Ectodermal cell (in vitro differentiated cells): ENCODE measurements around the gene RTCB.
A peak's percentile ranks its signal among the peaks of the same experiment; 100 is the strongest.

Experiments
- H3K27ac ChIP-seq: 2 replicates; pipeline ENCODE4 v1.7.0; 2013; ENCODE audit warnings: mild to moderate bottlenecking, low read depth, low read length; ENCODE audit not compliant: insufficient read depth, poor library complexity, severe bottlenecking
- H3K27me3 ChIP-seq: 2 replicates; pipeline ENCODE4 v1.7.0; 2013; ENCODE audit warnings: mild to moderate bottlenecking, low read length; ENCODE audit not compliant: insufficient read depth, control insufficient read depth, poor library complexity, severe bottlenecking
- H3K36me3 ChIP-seq: one replicate; pipeline ENCODE4 v1.7.0; 2013; ENCODE audit warnings: low read length; ENCODE audit not compliant: control insufficient read depth, insufficient read depth
- H3K4me1 ChIP-seq: one replicate; pipeline ENCODE4 v1.7.0; 2013; ENCODE audit warnings: low read length; ENCODE audit not compliant: control insufficient read depth, insufficient read depth
- H3K4me3 ChIP-seq: 2 replicates; pipeline ENCODE4 v1.7.0; 2013; ENCODE audit warnings: low read depth, low read length, control low read depth; ENCODE audit not compliant: insufficient read depth
- H3K9me3 ChIP-seq: 2 replicates; pipeline ENCODE4 v1.7.0; 2013; ENCODE audit warnings: mild to moderate bottlenecking, low read length, moderate library complexity; ENCODE audit not compliant: control insufficient read depth
- WGBS, 2 experiments: methylation state at CpG; one replicate each; pipeline ENCODE4 v1.1.7; 2013; ENCODE audit warnings: missing lambda C conversion rate in 2 of 2; 5-methylcytosine and 5-hydroxymethylcytosine counted together

The RTCB gene

GRCh38 chr22:32417906-32418305, 5.9 kb upstream of the RTCB start:
- 78 to 83% methylated on average over 4 of the region's 4 CpGs for WGBS, 2 experiments
- Histone ChIP-seq H3K27ac (no peak overlapping the region), H3K9me3 (no peaks in the 10 kb centered on the region), H3K36me3 (no peaks in the 10 kb centered on the region), H3K4me1 (no peaks in the 10 kb centered on the region), H3K4me3 (no peak overlapping the region), H3K27me3 (peaks cover 29% of the 10 kb centered on the region)

GRCh38 chr22:32416556-32417085, 4.6 kb upstream of the RTCB start:
- Histone ChIP-seq H3K9me3 (no peaks in the 10 kb centered on the region), H3K4me3 (no peak overlapping the region), H3K4me1 (no peaks in the 10 kb centered on the region), H3K36me3 (no peaks in the 10 kb centered on the region), H3K27me3 (peaks cover 18% of the 10 kb centered on the region), H3K27ac (no peak overlapping the region)
- WGBS, 2 experiments, result 87 to 92% methylated on average over 9 of the region's 9 CpGs

- Histone ChIP-seq H3K4me1 (peaks cover 5% of the 10 kb centered on the region), H3K9me3 (no peaks in the 10 kb centered on the region), H3K27me3 (peaks cover 4% of the 10 kb centered on the region), H3K27ac (no peak overlapping the region), H3K4me3 (no peak overlapping the region), H3K36me3 (no peaks in the 10 kb centered on the region)
- WGBS, 2 experiments, result 82 to 88% methylated on average over 7 of the region's 7 CpGs
Observed at GRCh38 chr22:32414191-32414590, 2.1 kb upstream of the RTCB start.

- 83 to 94% methylated on average over 2 of the region's 2 CpGs for WGBS, 2 experiments
- H3K27me3 ChIP-seq, result peaks cover 3% of the 10 kb centered on the region
- no peaks in the 10 kb centered on the region for H3K36me3 ChIP-seq
- no peak overlapping the region for H3K4me3 ChIP-seq
- H3K9me3 ChIP-seq, result no peaks in the 10 kb centered on the region
- H3K4me1 ChIP-seq, result peaks cover 5% of the 10 kb centered on the region
- no peak overlapping the region for H3K27ac ChIP-seq
Observed at GRCh38 chr22:32413719-32414118, 1.7 kb upstream of the RTCB start.

- Histone ChIP-seq H3K27ac (no peak overlapping the region), H3K27me3 (no peaks in the 10 kb centered on the region), H3K36me3 (peaks cover 16% of the 10 kb centered on the region), H3K4me3 (peak overlapping the region; percentile 96), H3K9me3 (no peaks in the 10 kb centered on the region), H3K4me1 (peaks cover 5% of the 10 kb centered on the region)
- 2 to 4% methylated on average over 12 of the region's 12 CpGs for WGBS, 2 experiments
Observed at GRCh38 chr22:32411402-32411801, 645 bp downstream of the RTCB start.

DNA sequence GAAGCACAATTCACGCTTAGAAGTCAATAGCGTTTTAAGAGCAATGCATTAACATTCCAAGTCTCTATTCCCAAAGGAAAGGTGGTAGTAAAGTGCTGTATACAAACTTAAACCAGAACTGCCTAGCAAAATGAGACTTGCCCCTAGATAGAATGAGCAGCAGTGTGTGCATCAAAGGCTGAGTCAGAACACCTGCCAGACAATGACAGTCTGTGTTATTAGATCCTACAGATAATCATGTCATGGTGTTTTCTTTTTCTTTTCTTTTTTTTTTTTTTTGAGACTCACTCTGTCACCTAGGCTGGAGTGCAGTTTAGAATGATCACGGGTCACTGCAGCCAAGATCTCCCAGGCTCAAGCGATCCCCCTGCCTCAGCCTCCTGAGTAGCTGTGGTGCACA, 1.6 kb downstream of the RTCB start:
- Histone ChIP-seq H3K9me3 (no peaks in the 10 kb centered on the region), H3K27me3 (no peaks in the 10 kb centered on the region), H3K4me3 (peak overlapping the region; percentile 96), H3K36me3 (peaks cover 19% of the 10 kb centered on the region), H3K27ac (no peak overlapping the region), H3K4me1 (peaks cover 5% of the 10 kb centered on the region)
- 84 to 95% methylated on average over 2 to 4 of the region's 4 CpGs for WGBS, 2 experiments

GRCh38 chr22:32409977-32410376, 2.1 kb downstream of the RTCB start:
- no peaks in the 10 kb centered on the region for H3K27me3 ChIP-seq
- H3K36me3 ChIP-seq, result peaks cover 19% of the 10 kb centered on the region
- no peaks in the 10 kb centered on the region for H3K9me3 ChIP-seq
- peaks cover 5% of the 10 kb centered on the region for H3K4me1 ChIP-seq
- H3K27ac ChIP-seq, result no peak overlapping the region
- 98 to 99% methylated on average over 9 of the region's 9 CpGs for WGBS, 2 experiments
- H3K4me3 ChIP-seq, result no peak overlapping the region

DNA sequence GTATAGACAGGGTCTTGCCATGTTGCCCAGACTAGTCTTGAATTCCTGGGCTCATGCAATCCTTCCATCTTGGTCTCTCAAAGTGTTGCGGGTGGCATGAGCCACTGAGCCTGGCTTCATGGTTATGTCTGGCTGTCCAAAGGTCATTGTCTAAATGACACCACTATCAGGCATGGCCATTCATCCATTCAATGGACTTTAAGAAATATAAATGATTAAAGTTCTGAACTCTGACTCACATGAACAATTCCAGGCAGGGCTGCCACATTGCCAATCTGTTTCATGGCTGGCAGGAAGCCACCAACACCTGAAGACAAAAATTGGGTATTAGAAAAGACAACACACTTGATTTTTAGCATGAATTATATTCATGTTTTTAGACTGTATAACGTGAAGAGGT, 4.1 kb downstream of the RTCB start:
- Histone ChIP-seq H3K9me3 (no peaks in the 10 kb centered on the region), H3K27ac (no peak overlapping the region), H3K4me3 (no peak overlapping the region), H3K4me1 (peaks cover 5% of the 10 kb centered on the region), H3K27me3 (no peaks in the 10 kb centered on the region), H3K36me3 (peaks cover 21% of the 10 kb centered on the region)
- 48% methylated on average over 2 of the region's 2 CpGs for WGBS, 2 experiments

DNA sequence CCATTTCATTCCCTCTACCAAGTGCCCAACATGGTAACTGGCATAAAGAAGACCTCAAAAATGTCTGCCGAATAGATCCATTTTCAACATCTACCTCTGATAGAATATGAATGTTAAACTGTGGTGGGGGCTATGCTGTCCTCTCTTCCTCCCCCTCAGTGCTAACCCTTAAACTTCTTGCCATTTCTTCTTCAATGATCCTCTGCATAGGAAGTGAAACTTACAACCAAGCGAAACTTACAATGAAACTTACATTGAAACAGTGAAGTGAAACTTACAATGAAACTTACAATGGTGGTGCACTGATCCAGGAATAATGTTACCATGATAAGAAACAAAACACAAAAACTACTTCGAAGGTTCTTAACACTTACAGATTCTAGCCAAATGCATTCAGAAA, 4.7 kb downstream of the RTCB start:
- Histone ChIP-seq H3K36me3 (peaks cover 23% of the 10 kb centered on the region), H3K27me3 (no peaks in the 10 kb centered on the region), H3K4me1 (peaks cover 5% of the 10 kb centered on the region), H3K27ac (no peak overlapping the region), H3K9me3 (no peaks in the 10 kb centered on the region), H3K4me3 (no peak overlapping the region)
- WGBS, 2 experiments, result 91 to 94% methylated on average over 2 to 3 of the region's 3 CpGs

DNA sequence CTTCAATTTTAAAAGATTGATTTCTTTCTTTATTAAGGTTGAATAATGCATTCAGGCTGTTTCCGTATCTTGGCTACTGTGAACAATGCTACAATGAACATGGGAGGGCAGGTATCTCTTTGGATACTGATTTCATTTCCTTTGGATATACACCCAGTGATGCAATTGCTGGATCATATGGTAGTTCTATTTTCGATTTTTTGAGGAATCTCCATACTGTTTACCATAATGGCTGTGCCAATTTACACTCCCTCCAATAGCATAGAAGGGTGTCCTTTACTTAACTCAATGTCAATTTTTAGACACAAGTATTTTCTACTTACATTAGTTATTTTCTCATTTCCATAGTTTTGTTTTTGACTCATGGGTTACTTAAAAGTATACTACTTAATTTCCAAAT, 8.0 kb downstream of the RTCB start:
- Histone ChIP-seq H3K36me3 (peaks cover 43% of the 10 kb centered on the region), H3K27me3 (no peaks in the 10 kb centered on the region), H3K9me3 (no peaks in the 10 kb centered on the region), H3K27ac (no peak overlapping the region), H3K4me1 (no peaks in the 10 kb centered on the region), H3K4me3 (no peak overlapping the region)
- 89 to 91% methylated on average over 2 of the region's 2 CpGs for WGBS, 2 experiments

DNA sequence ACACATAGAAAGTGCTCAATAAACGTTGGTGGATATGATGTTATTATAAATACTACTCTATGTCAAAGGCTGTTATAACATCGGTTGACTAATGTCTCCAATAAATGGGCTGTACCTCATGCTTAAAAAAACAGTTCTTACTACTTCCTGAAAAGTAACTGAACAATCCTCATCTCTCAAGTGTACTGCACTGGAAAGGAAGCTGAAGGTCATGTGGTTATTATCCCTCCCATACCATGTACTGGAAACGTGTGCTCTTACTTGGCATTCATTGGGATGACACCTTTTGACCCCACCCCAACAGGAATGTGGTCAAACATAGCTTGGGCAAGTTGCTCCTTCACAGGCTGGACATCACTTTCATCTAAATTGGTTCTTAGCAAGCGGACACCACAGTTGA, 10.6 kb downstream of the RTCB start:
- WGBS, 2 experiments, result 96 to 97% methylated on average over 3 to 4 of the region's 4 CpGs
- Histone ChIP-seq H3K36me3 (peaks cover 50% of the 10 kb centered on the region), H3K9me3 (no peaks in the 10 kb centered on the region), H3K27me3 (no peaks in the 10 kb centered on the region), H3K4me1 (no peaks in the 10 kb centered on the region), H3K4me3 (no peak overlapping the region), H3K27ac (no peak overlapping the region)
